GM12801 (cell line): Measurements from ENCODE around the gene KPNA4.

ENCODE experiments used
- TF ChIP-seq, protein P1 (sequence below): IDR thresholded peaks from one replicate; pipeline ENCODE4 v1.5.1; 2011; ENCODE audit warnings: control low read depth; ENCODE audit not compliant: insufficient read length; ENCODE audit errors: extremely low read depth

Gene KPNA4

GRCh38 chr3:160577556-160578195 lies 12.3 kb upstream of the KPNA4 start:
- TF ChIP-seq, protein P1, sequence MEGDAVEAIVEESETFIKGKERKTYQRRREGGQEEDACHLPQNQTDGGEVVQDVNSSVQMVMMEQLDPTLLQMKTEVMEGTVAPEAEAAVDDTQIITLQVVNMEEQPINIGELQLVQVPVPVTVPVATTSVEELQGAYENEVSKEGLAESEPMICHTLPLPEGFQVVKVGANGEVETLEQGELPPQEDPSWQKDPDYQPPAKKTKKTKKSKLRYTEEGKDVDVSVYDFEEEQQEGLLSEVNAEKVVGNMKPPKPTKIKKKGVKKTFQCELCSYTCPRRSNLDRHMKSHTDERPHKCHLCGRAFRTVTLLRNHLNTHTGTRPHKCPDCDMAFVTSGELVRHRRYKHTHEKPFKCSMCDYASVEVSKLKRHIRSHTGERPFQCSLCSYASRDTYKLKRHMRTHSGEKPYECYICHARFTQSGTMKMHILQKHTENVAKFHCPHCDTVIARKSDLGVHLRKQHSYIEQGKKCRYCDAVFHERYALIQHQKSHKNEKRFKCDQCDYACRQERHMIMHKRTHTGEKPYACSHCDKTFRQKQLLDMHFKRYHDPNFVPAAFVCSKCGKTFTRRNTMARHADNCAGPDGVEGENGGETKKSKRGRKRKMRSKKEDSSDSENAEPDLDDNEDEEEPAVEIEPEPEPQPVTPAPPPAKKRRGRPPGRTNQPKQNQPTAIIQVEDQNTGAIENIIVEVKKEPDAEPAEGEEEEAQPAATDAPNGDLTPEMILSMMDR: no peak

DNA sequence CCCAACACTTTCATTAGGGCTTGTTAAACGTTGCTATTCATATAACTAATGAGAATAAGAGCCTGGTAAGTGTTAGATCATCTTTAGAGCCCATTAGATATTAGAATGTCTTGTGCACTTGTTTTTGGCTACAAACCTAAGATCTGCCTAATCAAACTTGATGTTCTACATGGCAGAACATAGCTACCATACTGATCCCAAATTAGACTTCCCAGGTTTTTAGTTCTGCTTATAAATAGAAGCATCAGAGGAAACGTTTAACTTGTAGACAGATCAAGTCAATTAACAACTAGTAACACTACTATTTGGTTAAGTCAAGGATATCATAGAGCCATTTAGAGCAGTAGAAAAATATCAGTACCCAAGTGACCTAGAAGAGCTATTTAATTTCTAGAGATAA lies 11.7 kb upstream of the KPNA4 start:
- TF ChIP-seq, protein P1: no peak

- TF ChIP-seq, protein P1: no peak
These were observed 11.2 kb upstream of the KPNA4 start for GRCh38 chr3:160576621-160577020.

GRCh38 chr3:160575589-160575988 lies 10.2 kb upstream of the KPNA4 start:
- TF ChIP-seq, protein P1: no peak

DNA sequence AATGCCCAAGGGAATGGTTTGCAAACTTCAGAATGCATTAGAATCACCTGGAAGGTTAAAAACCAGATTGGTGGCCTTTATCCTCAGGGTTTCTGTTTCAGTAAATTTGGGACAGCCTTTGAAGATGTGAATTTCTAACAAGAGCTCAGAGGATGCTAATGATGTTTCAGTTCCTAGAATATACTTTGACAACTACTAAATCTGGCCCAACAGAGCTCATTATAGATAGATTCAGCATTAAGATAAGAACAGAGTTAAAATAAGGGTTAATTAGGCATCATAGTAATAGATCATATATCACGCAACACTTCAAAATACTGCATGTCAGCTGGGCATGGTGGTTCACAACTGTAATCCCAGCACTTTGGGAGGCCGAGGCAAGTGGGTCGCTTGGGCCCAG lies 9.3 kb upstream of the KPNA4 start:
- TF ChIP-seq, protein P1: no peak

DNA sequence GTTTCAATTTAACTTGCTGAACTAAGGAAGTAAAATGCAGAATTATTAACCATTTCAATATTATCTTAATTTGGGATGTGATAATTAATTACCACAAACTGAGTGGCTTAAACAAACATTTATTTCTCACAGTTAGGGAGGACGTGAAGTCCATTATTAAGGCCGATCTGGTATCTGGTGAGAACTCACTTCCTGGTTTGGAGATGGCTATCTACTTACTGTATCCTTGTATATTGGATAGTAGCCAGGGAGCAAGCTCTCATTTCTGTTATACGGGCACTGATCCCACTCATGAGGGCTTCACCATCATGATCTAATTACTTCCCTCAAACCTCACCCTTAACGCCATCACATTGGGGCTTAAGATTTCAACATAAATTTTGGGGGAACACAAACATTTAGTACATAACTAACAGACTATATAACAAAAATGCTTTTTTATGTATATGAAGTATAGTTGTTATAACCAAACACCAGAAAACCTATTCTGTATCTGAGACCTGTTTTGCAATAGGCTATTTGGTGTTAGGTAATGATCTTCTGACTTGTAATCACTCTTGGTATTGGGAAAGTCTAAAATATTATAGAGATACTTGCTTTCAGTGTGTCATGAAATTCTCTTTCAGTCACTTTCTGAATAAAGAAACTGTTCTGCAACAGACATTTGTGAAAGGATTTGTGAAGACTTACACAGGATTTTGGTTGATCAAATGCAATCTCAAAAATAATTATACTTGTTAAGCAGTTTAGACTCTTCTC lies 4.7 kb upstream of the KPNA4 start:
- TF ChIP-seq, protein P1: no peak

DNA sequence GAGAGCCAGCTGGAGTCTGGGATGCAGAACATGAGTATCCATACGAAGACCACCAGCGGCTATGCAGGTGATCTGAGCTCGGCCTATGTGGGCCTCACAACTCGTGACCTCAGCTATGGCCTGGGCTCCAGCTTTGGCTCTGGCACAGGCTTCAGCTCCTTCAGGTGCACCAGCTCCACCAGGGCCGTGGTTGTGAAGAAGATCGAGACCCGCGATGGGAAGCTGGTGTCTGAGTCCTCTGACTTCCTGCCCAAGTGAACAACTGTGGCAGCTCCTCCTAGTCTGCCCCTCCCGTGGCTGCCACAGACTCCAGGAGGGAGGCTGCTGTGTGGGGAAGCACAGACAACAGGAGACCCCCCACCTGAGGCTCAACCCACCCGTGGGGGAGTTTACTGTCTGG lies 3.6 kb upstream of the KPNA4 start:
- TF ChIP-seq, protein P1: no peak
